Omental fat pad (tissue), 4 donors: ENCODE results near the gene UHRF2. TPM values are rescaled to one million over a fixed set of nuclear protein-coding genes. Genes with fewer than 3 reads are reported as not detected.
"Not testable (repeated sequence)": the region's sequence is repeated elsewhere in the genome, so short reads cannot be mapped to it uniquely, and the experiment has no call there.

Experiments used
- ATAC-seq: fragments of 150-250 bp; one replicate; pipeline ENCODE4 v1.9.1; 2016; ENCODE audit warnings: mild to moderate bottlenecking, moderate library complexity; ENCODE audit not compliant: low FRiP score
- DNase-seq: peaks from one replicate; pipeline ENCODE4 v3.0.0-alpha.2; 2019; ENCODE audit warnings: low spot score
- total RNA-seq, 4 donors: library from RNA; depleted of rRNA; stranded (reverse); fragments of >200 nt; gene quantifications; one replicate each; pipeline ENCODE4 v1.1.0, GENCODE V29; 2016
- TF ChIP-seq, protein P1 (sequence below), 3 donors: fragments of 450-650 bp; IDR thresholded peaks; one replicate each; pipeline ENCODE4 v1.5.1; 2016 to 2017; ENCODE audit warnings: antibody characterized with exemption in 3 of 3, mild to moderate bottlenecking in 3 of 3, moderate library complexity in 2 of 3

The UHRF2 gene, protein sequence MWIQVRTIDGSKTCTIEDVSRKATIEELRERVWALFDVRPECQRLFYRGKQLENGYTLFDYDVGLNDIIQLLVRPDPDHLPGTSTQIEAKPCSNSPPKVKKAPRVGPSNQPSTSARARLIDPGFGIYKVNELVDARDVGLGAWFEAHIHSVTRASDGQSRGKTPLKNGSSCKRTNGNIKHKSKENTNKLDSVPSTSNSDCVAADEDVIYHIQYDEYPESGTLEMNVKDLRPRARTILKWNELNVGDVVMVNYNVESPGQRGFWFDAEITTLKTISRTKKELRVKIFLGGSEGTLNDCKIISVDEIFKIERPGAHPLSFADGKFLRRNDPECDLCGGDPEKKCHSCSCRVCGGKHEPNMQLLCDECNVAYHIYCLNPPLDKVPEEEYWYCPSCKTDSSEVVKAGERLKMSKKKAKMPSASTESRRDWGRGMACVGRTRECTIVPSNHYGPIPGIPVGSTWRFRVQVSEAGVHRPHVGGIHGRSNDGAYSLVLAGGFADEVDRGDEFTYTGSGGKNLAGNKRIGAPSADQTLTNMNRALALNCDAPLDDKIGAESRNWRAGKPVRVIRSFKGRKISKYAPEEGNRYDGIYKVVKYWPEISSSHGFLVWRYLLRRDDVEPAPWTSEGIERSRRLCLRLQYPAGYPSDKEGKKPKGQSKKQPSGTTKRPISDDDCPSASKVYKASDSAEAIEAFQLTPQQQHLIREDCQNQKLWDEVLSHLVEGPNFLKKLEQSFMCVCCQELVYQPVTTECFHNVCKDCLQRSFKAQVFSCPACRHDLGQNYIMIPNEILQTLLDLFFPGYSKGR
- total RNA-seq, result 10 to 100 TPM; 33.6 to 74.7 (median 47.4) TPM

DNA sequence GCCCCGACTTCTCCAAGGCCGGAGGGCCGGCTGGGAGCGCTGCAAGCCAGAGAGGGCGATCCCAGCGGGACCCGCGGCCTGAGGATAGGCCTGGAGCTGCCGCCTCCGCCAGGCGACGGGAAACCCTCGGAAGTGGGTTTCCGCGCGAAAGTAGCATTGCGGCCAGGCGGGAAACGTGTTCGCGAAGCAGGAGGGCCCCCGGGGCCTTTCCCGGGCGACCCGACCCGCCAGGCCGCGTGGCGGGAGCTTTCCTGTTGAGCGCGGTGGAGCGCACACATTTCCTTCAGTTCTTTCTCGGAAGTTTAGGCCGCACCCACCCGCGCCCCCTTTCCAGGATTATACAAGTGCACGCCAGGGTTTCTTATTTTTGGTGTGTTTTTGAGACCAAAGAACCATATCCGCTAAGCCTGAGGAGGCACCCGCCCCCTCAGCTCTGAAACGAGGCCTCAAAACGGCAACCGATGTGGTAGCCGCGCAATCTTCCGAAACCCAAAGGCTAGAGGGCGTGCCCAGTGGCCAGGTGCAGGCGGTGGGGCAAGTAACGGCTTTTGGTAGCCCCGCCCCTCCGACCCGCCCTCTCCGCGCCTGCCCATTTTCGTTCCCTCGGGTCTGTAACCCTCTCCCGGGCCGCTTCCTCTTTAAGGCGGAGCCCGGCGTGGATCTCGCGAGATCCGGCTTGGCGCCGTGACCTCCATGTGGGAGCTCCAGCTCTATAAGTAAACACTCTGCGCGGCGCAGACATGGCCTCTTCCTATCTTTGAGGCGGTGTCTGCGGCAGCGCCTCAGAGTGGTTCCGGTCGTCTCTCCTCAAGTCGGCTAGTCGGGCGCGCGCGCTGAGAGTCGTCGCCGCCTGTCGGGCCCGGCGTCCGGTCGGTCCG, at the start of gene UHRF2:
UHRF2 (plus strand) TSS at position 713 of the 878 bp plus-strand sequence. CDS start 292 bp downstream, outside the sequence.
- DNase-seq (peak; percentile 98), ATAC-seq (peak; percentile 99)
- TF ChIP-seq, protein P1, sequence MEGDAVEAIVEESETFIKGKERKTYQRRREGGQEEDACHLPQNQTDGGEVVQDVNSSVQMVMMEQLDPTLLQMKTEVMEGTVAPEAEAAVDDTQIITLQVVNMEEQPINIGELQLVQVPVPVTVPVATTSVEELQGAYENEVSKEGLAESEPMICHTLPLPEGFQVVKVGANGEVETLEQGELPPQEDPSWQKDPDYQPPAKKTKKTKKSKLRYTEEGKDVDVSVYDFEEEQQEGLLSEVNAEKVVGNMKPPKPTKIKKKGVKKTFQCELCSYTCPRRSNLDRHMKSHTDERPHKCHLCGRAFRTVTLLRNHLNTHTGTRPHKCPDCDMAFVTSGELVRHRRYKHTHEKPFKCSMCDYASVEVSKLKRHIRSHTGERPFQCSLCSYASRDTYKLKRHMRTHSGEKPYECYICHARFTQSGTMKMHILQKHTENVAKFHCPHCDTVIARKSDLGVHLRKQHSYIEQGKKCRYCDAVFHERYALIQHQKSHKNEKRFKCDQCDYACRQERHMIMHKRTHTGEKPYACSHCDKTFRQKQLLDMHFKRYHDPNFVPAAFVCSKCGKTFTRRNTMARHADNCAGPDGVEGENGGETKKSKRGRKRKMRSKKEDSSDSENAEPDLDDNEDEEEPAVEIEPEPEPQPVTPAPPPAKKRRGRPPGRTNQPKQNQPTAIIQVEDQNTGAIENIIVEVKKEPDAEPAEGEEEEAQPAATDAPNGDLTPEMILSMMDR (IDR thresholded peaks at IDR 0.05), result no peak

- DNase-seq (no peak), ATAC-seq (no peak)
- TF ChIP-seq, protein P1 (IDR thresholded peaks at IDR 0.05), result no peak
These were observed 45.7 kb upstream of the UHRF2 start for GRCh38 chr9:6367128-6367890.

GRCh38 chr9:6368831-6369230, 44.2 kb upstream of the UHRF2 start:
- TF ChIP-seq, protein P1 (IDR thresholded peaks at IDR 0.05), result no peak
- no peak for DNase-seq
- ATAC-seq, result no peak

DNA sequence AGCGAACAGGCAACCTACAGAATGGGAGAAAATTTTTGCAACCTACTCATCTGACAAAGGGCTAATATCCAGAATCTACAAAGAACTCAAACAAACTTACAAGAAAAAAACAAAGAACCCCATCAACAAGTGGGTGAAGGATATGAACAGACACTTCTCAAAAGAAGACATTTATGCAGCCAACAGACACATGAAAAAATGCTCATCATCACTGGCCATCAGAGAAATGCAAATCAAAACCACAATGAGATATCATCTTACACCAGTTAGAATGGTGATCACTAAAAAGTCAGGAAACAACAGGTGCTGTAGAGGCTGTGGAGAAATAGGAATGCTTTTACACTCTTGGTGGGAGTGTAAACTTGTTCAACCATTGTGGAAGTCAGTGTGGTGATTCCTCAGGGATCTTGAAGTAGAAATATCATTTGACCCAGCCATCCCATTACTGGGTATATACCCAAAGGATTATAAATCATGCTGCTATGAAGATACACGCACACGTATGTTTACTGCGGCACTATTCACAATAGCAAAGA, 31.5 kb upstream of the UHRF2 start:
- not testable (repeated sequence) for DNase-seq, ATAC-seq

DNA sequence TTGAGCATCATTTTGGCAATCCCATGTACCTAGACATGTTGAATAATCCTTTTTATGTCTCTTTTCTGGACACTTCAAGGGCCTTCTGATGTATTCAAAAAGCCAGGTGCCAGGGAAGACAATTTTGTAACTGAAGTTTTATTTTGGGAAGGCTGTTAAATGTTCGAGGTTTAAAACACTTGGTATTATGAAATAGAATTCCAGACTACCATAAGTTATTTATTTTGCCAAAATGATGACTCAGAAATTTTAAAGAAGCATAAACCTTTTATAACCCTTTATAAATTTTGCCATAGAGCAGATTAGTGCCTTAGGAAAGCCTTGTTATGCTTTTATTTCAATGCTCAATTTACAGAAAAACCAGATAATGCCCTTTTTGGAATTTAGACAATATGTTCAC, 30.3 kb upstream of the UHRF2 start:
- no peak for ATAC-seq
- TF ChIP-seq, protein P1 (IDR thresholded peaks at IDR 0.05), result no peak
- DNase-seq, result no peak

- ATAC-seq (peak; percentile 66), DNase-seq (no peak)
- TF ChIP-seq, protein P1 (IDR thresholded peaks at IDR 0.05), result no peak
These were observed 29.3 kb upstream of the UHRF2 start for GRCh38 chr9:6383551-6384225.
